Activated naive CD4-positive, alpha-beta T cell treated with anti-CD3 and anti-CD28 coated beads, Interleukin-2, amount 10 ng/mL, durations not matched to agents 7 days and 5 days (primary cell): ENCODE data around the gene COL5A1.
"Not testable (repeated sequence)": the region's sequence is repeated elsewhere in the genome, so short reads cannot be mapped to it uniquely, and the experiment has no call there.

ENCODE experiments used
- CTCF ChIA-PET: fragments of 350-600 bp; sonication (Branson Sonifier 250); formaldehyde crosslinking; loops from one replicate; lab custom pipeline; 2021; ENCODE audit warnings: antibody characterized with exemption; lab: Charles Lee
- DNase-seq: peaks from one replicate; pipeline ENCODE4 v3.0.0-alpha.2; 2020
- H3K27ac Mint-ChIP-seq: one replicate; pipeline ENCODE4 v1.8.0; 2021; ENCODE audit warnings: mild to moderate bottlenecking, moderate library complexity, mixed read lengths
- H3K27me3 Mint-ChIP-seq: one replicate; pipeline ENCODE4 v1.8.0; 2021; ENCODE audit warnings: mild to moderate bottlenecking, mixed read lengths
- H3K36me3 Mint-ChIP-seq: one replicate; pipeline ENCODE4 v1.8.0; 2021; ENCODE audit warnings: mixed read lengths
- H3K4me1 Mint-ChIP-seq: one replicate; pipeline ENCODE4 v1.8.0; 2021; ENCODE audit warnings: mixed read lengths
- H3K4me3 Mint-ChIP-seq: one replicate; pipeline ENCODE4 v1.8.0; 2021; ENCODE audit warnings: mild to moderate bottlenecking, moderate library complexity, mixed read lengths
- H3K9me3 Mint-ChIP-seq: one replicate; pipeline ENCODE4 v1.8.0; 2021; ENCODE audit warnings: mixed read lengths

COL5A1 gene

DNA sequence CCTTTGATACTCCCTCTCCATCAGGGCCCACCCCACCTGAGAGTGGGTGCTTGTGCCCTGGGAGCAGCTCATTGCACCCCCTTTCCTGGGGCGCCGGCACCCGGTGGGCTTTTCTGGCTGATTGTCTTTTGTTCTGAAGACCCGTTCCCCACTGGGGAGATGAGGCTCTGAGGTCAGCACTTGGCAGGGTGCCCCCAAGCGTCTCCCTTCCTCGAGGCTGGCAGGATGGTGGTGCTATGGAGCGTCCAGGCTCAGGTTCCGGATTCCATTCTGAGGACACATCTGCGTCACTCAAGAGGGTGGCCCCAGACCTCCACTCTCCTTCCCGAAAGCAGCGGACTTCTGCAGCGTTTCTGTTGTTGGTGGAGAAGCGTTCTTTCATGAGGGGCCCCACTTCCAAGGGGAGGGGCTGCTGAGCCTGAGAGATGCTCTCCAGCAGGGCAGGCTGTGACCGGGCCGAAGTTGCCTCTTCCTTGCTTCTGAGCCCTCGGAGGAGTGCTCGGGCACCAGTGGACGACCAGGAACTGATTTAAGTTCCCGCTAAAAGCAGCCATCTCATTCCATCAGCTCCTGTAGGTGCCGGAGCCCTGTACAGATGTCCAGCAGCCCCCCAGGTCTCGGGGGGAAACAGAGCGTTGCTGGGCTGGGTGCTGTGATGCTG is 42.2 kb downstream of the COL5A1 start:
- CTCF ChIA-PET, result no interaction called here
- H3K36me3 Mint-ChIP-seq, result no peaks in the 10 kb centered on the region
- H3K9me3 Mint-ChIP-seq, result peaks cover 1% of the 10 kb centered on the region
- H3K27ac Mint-ChIP-seq, result no peak overlapping the region
- H3K27me3 Mint-ChIP-seq, result no peaks in the 10 kb centered on the region
- H3K4me3 Mint-ChIP-seq, result no peak overlapping the region
- H3K4me1 Mint-ChIP-seq, result no peaks in the 10 kb centered on the region
- DNase-seq, result no peak

DNA sequence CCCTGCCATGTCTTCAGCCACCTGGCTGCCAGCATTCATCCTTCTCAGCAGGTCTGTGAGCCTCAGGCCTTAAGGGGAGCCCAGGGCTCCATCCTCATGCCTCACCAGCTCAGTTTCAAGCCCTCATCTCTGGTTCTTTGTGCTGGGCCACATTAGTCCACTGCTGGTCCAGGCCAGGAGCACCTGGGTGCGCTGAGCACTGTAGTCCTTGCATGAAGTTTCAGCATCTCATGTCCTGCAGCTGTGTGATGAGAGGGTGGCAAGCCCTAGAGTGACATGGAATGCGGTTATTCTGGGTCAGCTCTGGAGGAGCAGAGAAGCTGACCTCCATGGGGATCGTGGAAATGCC is 42.7 kb downstream of the COL5A1 start:
- peaks cover 1% of the 10 kb centered on the region for H3K9me3 Mint-ChIP-seq
- no peaks in the 10 kb centered on the region for H3K4me1 Mint-ChIP-seq
- CTCF ChIA-PET, result no interaction called here
- H3K36me3 Mint-ChIP-seq, result no peaks in the 10 kb centered on the region
- no peak overlapping the region for H3K27ac Mint-ChIP-seq
- no peaks in the 10 kb centered on the region for H3K27me3 Mint-ChIP-seq
- H3K4me3 Mint-ChIP-seq, result no peak overlapping the region
- no peak for DNase-seq

DNA sequence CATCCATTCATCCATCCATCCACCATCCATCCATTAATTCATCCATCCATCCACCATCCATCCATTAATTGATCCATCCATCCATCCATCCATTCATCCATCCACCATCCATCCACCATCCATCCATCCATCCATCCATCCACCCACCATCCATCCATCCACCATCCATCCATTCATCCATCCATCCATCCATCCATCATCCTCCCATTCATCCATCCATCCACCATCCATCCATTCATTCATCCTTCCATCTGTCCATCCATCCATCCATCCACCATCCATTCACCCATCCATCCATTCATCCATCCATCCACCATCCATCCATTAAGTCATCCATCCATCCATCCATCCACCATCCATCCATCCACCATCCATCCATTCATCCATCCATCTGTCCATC is 43.3 kb downstream of the COL5A1 start:
- DNase-seq, H3K27me3 Mint-ChIP-seq, H3K9me3 Mint-ChIP-seq, CTCF ChIA-PET, H3K4me1 Mint-ChIP-seq, H3K4me3 Mint-ChIP-seq, H3K27ac Mint-ChIP-seq, H3K36me3 Mint-ChIP-seq: not testable (repeated sequence)

DNA sequence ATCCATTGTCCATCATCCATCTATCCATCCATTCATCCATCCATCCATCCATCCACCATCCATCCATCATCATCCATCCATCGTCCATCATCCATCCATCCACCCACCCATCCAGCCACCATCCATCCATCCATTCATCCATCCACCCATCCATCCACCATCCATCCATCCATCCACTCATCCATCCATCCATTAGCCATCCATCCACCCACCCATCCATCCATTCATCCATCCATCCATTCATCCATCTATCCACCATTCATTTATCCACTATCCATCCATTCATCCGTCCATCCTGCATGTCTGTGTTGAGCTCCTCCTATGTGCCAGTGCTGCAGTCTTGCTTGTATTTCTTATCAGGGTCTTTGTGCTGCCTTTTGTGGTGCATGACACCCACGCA is 44.2 kb downstream of the COL5A1 start:
- H3K36me3 Mint-ChIP-seq, result no peaks in the 10 kb centered on the region

DNA sequence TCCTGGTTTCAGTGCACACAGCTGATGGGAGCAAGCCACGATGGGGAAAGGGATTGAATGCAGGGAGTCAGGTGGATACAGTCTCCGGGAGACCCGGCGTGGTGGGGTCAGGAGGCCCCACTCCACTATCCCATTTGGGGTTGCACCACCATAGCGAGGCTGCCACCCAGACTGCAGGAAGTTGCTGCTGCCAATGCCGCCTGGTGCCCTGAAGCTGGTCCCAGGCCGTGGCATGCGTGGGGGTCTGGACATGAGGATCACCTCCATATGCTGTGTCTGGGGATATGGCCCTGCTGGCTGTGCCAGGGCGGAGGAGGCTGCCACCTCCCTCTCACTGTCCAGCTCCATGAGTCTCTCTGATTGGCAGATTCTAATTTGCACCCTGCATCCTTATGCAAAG is 45.3 kb downstream of the COL5A1 start:
- CTCF ChIA-PET, result interaction anchor here (0.8 kb wide), 1 partner anchor 12 kb away, joined by 3 read pairs; no protein-coding TSS in a partner anchor
- no peak for DNase-seq
- H3K9me3 Mint-ChIP-seq, result peaks cover 1% of the 10 kb centered on the region

More for the DNA sequence above, 44.2 kb downstream of the COL5A1 start:
- no peak for DNase-seq
- Mint-ChIP-seq H3K4me1 (no peaks in the 10 kb centered on the region), H3K27me3 (no peaks in the 10 kb centered on the region), H3K4me3 (no peak overlapping the region), H3K9me3 (peaks cover 1% of the 10 kb centered on the region), H3K27ac (no peak overlapping the region)
- CTCF ChIA-PET, result no interaction called here

DNA sequence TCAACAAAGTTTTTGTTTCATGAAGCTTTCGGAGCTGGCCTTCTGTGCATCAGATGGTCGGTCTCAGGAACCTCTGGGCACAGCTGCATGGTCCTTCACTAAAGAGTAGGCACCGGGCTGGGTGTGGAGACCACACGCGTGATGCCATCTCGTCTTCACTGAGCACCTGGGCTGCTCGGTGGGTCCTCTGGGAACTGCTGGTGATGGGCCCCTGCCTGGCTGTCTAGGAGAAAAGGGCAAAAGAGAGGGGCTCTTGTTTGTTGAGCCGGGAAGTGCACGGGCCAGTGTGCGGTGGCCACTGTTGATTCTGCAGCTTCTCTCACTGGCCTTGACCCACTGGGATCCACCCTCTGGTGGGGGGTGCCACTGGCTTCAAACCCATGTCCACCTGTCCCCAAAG is 46.0 kb downstream of the COL5A1 start:
- Mint-ChIP-seq H3K27me3 (no peaks in the 10 kb centered on the region), H3K27ac (no peak overlapping the region), H3K4me1 (no peaks in the 10 kb centered on the region), H3K9me3 (peaks cover 1% of the 10 kb centered on the region), H3K4me3 (no peak overlapping the region), H3K36me3 (no peaks in the 10 kb centered on the region)
- CTCF ChIA-PET, result interaction anchor here (0.8 kb wide), 1 partner anchor 11 kb away, joined by 3 read pairs; no protein-coding TSS in a partner anchor
- no peak for DNase-seq

More for the DNA sequence above, 45.3 kb downstream of the COL5A1 start:
- Mint-ChIP-seq H3K36me3 (no peaks in the 10 kb centered on the region), H3K4me1 (no peaks in the 10 kb centered on the region), H3K27ac (no peak overlapping the region), H3K27me3 (no peaks in the 10 kb centered on the region), H3K4me3 (no peak overlapping the region)

DNA sequence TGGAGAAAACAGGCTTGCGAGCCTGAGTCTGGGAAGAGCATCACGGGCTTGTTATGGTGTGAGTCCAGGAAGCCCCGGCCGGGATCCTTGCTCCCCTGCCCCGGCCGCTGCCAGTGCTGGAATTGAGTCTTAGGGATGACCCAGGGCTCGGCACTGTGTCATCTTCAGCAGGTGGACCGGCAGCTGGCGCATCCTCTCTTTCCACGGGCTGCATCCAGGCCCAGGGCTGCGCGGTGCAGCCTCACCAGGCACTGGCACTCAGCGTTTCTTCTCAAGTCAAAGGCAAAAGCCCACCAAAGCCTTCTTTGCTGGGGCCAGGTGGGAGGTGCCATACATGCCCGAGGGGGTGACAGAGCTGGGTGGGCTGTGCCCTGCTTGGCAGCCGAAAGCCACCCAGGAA is 46.6 kb downstream of the COL5A1 start:
- H3K27ac Mint-ChIP-seq, result no peak overlapping the region
- peaks cover 3% of the 10 kb centered on the region for H3K4me1 Mint-ChIP-seq
- peaks cover 1% of the 10 kb centered on the region for H3K9me3 Mint-ChIP-seq
- CTCF ChIA-PET, result no interaction called here
- peaks cover 5% of the 10 kb centered on the region for H3K27me3 Mint-ChIP-seq
- no peak overlapping the region for H3K4me3 Mint-ChIP-seq
- H3K36me3 Mint-ChIP-seq, result no peaks in the 10 kb centered on the region
- no peak for DNase-seq

DNA sequence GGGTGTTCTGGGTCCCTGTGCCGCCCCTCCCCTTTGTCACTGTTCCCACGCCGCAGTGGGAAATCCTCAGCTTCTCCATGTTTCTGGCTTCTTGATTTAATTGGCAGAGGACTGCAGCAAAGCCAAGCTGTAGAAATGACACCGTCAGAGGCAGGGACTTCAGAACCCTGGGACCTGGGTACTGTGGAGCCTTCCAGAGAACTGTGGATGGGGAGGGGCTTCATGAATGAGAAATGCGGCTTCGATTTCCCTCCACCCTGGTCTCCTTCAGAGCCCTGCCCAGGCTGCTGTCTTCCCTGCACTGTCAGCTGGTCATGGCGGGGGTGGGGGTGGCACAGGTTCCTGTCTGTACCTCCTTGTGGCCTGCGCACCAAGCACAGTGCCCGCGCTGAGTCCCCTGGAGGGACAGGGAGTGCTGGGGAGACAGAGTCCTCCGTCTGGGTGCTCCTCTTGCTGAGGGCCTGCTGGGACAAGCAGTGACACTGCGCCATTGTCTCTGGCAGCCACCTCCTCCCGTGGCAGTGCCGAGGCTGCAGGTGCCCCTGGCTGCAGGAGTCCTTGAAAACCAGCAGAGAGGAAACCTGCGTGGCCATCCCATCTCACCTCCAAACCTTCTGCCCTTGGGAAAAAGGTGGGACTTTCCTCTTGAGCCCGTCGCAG is 47.2 kb downstream of the COL5A1 start:
- CTCF ChIA-PET, result interaction anchor here (0.7 to 1.0 kb wide), 2 partner anchors 14 to 96 kb away, joined by 3 read pairs; no protein-coding TSS in a partner anchor
- Mint-ChIP-seq H3K4me1 (peaks cover 5% of the 10 kb centered on the region), H3K27me3 (peaks cover 7% of the 10 kb centered on the region), H3K4me3 (no peak overlapping the region), H3K9me3 (peaks cover 1% of the 10 kb centered on the region), H3K27ac (no peak overlapping the region), H3K36me3 (no peaks in the 10 kb centered on the region)
- no peak for DNase-seq

DNA sequence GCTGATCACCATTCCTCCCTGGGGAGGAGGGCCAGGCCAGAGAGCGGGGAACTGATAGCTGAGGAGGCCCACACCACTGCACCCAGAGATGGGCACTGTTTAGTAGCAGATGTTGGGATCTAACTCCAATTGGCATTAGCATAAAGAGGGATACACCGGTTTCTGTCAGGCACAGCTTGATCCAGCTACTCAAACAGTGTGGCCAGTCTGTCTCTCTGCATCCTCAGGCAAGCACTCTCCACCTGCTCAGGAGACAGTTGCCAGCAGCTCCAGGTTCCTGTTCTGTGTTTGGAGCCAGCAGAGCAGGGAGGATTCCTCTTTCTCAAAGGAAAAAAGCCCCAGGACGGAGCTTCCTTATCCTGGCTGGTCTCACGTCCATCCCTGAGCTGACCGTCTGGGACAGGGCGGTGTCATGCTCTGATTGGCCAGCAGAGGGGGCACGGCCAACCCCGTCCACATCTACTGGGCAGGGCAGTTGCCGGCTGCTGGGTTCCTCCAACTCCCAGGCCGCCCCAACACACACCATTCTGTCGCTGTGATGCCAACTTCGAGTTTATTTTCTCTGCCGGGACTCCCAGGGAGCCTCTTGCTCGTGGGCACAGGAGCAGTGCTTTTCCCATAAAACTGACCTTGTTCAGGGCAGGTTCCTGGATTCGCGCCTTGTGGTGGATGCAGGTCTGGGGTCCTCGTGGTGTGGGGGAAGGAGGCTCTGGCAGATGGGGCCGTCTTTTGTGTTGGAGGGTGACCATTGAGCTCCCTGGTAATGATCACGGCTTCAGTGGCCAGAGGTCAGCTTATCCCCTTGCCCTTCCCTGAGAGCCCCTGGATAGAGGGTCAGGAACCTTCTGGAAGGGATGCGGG is 47.9 kb downstream of the COL5A1 start:
- DNase-seq, result no peak
- H3K9me3 Mint-ChIP-seq, result peaks cover 1% of the 10 kb centered on the region
- peaks cover 7% of the 10 kb centered on the region for H3K27me3 Mint-ChIP-seq
- no peaks in the 10 kb centered on the region for H3K36me3 Mint-ChIP-seq
- CTCF ChIA-PET, result interaction anchor here (0.7 to 1.0 kb wide), 2 partner anchors 14 to 96 kb away, joined by 3 read pairs; no protein-coding TSS in a partner anchor
- H3K4me3 Mint-ChIP-seq, result no peak overlapping the region
- peaks cover 5% of the 10 kb centered on the region for H3K4me1 Mint-ChIP-seq
- H3K27ac Mint-ChIP-seq, result no peak overlapping the region

DNA sequence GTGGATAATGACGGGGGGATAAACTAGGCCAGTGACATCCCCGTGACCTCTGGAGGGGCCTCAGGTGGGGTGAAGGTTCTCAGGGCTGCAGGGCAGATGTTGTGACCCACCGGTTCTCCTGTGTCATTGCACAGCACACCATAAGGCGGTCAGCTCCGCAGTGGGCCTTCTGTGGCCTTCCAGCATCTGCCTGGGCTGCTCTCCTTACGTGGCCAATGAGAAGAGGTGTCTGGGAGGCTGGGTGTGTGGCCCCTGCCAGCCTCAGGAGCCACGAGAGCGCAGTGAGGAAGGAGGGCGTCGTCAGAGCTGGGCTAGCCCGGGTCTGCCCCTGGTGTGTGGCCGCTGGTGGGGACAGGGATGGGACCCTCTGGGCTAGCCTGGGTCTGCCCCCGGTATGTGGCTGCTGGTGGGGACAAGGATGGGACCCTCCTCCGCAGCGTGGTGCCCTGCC is 48.7 kb downstream of the COL5A1 start:
- Mint-ChIP-seq H3K4me3 (no peak overlapping the region), H3K4me1 (peaks cover 5% of the 10 kb centered on the region), H3K27me3 (peaks cover 7% of the 10 kb centered on the region), H3K9me3 (peaks cover 1% of the 10 kb centered on the region), H3K27ac (no peak overlapping the region), H3K36me3 (no peaks in the 10 kb centered on the region)
- no peak for DNase-seq
- CTCF ChIA-PET, result interaction anchor here (0.9 kb wide), 1 partner anchor 13 kb away, joined by 3 read pairs; no protein-coding TSS in a partner anchor

DNA sequence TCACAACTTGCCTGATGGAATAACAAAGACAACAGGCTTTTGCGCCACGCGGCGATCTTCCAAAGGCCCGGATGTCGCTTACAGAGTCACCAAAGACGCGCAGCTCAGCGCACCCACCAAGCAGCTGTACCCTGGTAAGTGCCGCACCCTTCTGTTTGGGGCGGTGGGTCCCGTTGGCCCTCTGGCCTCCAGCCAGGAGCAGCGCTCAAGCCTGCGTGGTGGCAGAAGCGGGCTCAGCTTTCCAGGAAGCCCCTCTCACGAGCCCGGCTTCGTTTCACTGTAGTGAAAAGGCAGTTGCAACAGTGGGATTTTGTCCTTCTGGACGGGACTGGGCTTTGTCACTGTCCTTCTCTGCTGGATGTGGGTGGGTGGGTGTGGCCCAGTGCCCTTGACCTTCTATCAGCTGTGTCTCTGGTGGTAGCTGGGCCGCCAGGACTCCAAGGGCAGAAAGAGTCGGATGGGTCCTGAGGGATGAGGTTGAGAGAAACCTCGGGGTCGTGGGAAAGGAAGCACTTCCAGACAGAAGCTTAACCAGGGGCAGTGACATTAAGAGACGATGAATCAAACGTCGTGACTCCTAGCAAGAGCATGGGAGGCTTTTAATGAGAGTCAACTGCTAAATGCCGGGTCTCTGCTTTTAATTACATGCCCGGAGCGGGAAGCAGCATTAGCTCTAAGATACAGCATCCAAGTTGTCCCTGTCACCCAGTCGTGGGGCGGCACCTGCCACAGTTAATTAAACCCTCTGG is 49.5 kb downstream of the COL5A1 start:
- no peak for DNase-seq
- peaks cover 5% of the 10 kb centered on the region for H3K4me1 Mint-ChIP-seq
- CTCF ChIA-PET, result interaction anchor here (0.9 kb wide), 1 partner anchor 12 kb away, joined by 3 read pairs; no protein-coding TSS in a partner anchor
- H3K36me3 Mint-ChIP-seq, result no peaks in the 10 kb centered on the region
- no peak overlapping the region for H3K4me3 Mint-ChIP-seq
- H3K27me3 Mint-ChIP-seq, result peaks cover 7% of the 10 kb centered on the region
- H3K27ac Mint-ChIP-seq, result no peak overlapping the region
- peaks cover 1% of the 10 kb centered on the region for H3K9me3 Mint-ChIP-seq

DNA sequence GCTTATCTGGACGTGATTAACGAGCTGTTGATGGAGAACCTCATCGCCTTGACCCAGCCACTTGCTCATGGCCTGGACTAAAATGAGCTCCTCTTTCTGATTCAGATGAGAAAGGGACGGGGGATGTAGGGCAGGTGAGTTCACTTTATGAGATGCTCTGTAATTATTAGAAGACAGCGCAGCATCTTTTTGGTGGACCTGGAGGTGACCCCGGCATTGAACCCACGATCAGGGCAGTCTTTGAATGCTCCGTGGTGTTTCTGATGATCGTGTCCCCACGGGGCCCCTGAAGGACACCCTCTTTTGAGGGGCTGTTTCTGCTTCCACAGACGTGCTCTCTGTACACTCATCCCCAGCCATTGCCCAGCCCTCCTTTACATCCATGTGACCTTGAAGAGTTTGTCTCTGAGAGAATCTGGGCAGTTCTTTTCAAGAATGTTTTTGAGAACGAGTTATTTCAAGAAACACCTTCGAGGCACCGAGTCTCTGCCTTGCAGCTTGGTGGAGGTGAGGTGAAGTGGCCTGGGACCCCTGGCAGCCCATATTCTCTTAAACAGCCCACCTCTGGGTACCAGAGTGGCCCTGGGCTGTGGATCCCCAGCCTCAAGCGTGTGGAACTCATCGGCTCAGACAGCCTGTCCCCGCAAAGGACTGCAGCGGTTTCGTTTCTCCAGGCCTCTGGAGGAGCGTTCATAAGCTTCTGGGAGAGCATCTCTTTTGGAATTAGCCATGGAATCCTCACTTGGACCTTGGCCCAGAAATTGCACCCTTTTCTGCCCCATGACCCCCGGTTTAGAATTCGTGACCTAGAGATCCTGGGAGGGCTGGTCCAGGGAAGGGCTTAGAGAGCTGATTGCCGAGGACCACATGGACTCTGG is 50.3 kb downstream of the COL5A1 start:
- Mint-ChIP-seq H3K27ac (no peak overlapping the region), H3K9me3 (no peaks in the 10 kb centered on the region), H3K27me3 (peaks cover 7% of the 10 kb centered on the region), H3K4me1 (peaks cover 5% of the 10 kb centered on the region), H3K36me3 (no peaks in the 10 kb centered on the region), H3K4me3 (no peak overlapping the region)
- DNase-seq, result no peak
- CTCF ChIA-PET, result no interaction called here

DNA sequence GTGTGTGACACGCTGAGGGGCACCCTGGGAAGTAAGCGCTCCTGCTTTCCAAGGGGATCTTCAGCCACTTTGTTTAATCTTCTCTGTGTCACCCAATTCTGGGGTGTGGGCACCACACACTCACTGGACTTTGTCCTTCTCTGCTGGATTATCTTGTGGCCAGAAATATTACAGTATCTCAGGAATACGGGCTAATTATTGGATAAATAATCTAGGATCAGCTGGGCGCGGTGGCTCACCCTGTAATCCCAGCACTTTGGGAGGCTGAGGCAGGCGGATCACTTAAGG is 50.9 kb downstream of the COL5A1 start:
- peaks cover 7% of the 10 kb centered on the region for H3K27me3 Mint-ChIP-seq
- peaks cover 5% of the 10 kb centered on the region for H3K4me1 Mint-ChIP-seq
- H3K27ac Mint-ChIP-seq, result no peak overlapping the region
- no peak for DNase-seq
- H3K36me3 Mint-ChIP-seq, result no peaks in the 10 kb centered on the region
- no peak overlapping the region for H3K4me3 Mint-ChIP-seq
- CTCF ChIA-PET, result no interaction called here
- H3K9me3 Mint-ChIP-seq, result no peaks in the 10 kb centered on the region
